HCEC 1CT (cell line): ENCODE measurements around the gene DNAJB2.
A peak's percentile ranks its signal among the peaks of the same experiment; 100 is the strongest.
"Not testable (repeated sequence)": the region's sequence is repeated elsewhere in the genome, so short reads cannot be mapped to it uniquely, and the experiment has no call there.

Source experiments
- DNase-seq: peaks from one replicate; pipeline ENCODE4 v3.0.0-alpha.2; 2017

DNAJB2 gene

DNA sequence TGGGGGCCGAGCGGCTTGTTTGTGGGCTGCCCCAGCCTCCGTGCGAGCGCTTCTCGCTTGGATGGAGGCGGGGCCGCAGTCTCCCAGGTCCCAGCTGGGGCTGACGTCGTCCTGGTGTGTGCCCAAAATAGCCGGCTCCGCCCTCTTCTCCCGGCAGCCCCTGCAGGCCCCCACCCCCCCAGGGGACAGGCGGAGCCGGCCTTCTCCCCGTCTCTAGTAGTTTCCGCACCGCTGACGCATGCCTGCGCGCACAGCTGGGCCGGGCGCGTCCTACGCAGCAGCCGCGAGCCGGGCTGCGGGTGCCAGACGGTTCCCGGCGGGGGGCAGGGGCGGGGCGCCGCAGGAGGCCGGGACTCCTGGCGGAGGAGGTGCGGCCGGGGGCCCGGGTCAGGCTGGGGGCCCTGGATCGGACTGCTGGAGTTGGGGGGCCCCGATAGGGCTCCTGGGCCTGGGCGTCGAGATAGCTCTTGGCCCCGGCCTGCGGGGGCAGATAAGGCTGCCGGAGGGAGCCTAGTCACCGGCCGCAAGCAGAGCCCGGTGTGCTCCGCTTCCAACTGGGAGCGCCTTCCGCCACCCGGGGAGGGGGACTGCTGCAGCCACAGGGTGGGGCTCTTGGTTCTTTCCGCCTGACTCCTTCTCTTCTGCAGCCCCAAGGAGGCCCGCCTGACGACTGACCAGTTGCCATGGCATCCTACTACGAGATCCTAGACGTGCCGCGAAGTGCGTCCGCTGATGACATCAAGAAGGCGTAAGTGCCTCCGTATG is at the start of gene DNAJB2:
TSS of gene DNAJB2 (plus strand) at position 216 of the 765 bp plus-strand sequence. CDS start at position 684, 468 bp downstream.
- peak; percentile 99 for DNase-seq

DNA sequence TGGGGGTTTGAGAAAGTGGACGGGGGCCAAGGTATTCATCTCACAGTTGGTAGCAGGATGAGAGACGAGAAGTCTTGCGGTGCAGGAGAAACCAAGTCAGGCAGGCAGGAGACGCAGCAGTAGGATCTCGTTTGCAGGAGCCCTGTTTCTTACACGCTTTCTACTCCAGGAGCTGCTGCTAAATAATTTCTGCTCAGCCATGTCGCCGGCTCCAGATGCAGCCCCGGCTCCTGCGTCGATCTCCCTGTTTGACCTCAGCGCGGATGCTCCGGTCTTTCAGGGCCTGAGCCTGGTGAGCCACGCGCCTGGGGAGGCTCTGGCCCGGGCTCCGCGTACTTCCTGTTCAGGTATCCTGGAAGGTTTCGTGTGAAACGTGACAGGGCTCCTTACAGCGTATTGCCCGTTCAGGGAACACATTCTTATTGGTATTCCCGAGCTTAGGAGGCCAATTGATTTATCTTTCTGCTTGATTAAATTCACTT is 49.1 kb upstream of the DNAJB2 start:
- peak; percentile 46 for DNase-seq

DNA sequence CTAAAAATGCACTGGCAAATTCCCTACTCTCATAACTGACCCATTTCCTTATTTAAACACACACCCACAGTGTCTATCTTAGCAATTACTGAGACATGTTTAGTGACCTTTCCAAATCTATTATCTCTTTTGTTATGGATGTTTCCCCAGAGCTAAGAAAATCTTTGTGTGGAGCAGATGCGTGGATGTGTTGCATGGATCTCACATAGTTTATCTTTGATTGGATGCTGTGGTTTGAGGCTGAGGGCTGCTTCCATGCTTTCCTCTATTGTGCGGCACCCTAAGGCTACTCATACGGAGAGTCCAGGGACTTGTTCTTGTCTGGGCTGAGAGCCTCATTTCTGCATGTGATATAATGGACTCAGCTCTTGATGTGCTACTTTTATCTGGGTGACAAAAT is 44.8 kb upstream of the DNAJB2 start:
- DNase-seq, result no peak

DNA sequence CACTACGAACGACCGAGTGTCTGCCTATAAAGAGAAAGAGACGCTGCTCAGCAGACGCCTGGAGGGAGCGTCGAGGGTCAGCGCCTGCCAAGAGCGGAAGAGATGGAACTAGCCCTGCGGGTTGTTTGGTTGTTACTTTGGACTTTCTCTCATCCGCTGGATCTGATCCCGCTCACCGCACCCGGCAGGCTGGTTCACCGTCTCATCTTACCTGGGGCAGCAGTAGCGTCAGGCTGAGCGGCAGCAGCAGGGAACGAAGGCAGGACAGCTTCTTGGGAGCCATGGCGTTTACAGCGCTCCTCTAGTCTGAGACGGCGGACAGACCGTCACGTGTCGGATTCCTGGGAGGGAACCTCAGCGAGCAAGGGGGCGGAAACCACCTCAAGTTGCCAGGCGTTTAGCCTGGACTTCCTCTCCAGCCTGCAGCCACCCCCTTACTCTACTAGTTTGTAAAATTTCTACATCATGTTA is 35.8 kb upstream of the DNAJB2 start:
- peak; percentile 35 for DNase-seq

DNA sequence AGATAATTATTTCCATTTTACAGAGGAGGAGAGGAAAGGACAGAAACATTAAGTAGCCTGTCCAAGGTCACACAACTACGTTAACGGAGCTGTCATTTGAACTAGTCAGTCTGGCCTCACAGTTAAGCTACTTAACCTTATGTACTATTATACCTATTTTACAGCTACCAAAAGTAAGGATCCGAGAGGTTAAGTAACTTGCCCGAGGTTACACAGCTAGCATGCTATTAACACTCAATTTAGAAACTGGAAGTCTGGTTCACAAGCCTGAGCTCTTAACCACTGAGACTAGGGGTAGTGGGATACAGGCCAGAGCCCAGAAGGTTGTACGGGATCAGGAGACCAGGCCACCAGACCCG is 34.4 kb upstream of the DNAJB2 start:
- DNase-seq, result no peak

DNA sequence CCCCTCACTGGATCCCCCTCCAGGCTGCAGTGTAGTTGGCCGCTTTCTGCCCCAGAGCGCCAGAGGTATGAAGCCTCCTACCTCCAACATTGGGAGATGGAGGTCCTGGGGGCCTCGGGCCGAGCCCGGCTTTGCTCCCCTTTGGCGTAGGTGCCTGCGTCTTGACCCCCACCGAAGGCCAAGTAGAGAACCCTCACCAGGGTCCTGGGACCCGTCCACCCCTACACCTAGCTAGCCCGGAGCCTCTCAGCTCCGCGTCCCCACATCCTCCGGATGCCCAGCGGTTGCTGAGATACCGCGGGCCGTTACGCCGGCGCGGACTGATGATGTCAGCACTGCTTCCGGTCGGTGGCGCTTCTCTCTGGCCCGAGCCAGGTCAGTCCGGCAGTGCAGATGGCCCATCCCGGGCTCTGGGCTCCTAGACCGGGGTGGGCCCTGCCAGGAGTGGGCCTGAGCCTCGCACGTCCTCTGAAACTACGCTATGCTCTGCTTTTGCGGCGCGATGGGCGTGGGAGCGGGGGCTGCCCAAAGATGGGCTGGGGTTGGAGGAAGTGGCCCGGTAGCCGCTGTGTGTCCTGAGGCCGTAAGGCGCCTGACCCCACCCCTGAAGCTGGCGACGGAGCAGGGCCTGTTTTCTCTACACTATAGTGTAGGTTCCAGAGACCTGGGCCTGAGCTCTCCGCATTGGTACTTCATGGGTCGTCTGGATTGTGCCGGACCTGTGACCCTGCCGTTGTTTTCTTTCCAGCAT is 33.8 kb upstream of the DNAJB2 start, which contains the start of the genes GLB1L and STK16:
TSS of gene GLB1L (minus strand) at position 297 of the 751 bp plus-strand sequence. CDS start 1,871 bp downstream, outside the sequence.
TSS of gene STK16 (plus strand) at position 332 of the 751 bp plus-strand sequence. CDS start 521 bp downstream, outside the sequence.
- DNase-seq, result peak; percentile 90

DNA sequence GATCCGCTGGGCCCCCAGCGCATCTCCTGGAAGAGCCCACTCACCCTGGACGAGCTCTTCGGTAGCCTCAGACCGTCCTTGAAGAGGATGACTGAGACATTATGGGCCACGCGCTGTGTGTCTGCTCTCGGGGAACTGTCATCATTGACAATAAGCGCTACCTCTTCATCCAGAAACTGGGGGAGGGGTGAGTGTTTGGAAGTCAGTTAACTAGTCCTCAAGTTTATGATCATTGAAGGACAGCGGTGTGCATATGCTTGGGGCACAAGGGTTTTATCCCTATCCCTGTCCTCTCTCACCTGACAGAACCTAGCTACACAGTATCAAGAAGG is 33.3 kb upstream of the DNAJB2 start:
- DNase-seq, result no peak

DNA sequence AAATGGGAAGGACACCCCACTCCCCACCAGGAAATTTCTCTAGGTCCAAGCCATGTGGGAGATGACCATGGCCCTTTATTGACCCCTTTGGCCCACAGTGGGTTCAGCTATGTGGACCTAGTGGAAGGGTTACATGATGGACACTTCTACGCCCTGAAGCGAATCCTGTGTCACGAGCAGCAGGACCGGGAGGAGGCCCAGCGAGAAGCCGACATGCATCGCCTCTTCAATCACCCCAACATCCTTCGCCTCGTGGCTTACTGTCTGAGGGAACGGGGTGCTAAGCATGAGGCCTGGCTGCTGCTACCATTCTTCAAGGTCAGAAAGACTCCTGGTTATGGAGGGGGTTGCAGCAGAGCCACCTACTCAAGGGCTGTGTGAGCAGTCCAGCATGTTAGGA is 32.6 kb upstream of the DNAJB2 start:
- DNase-seq, result no peak

DNA sequence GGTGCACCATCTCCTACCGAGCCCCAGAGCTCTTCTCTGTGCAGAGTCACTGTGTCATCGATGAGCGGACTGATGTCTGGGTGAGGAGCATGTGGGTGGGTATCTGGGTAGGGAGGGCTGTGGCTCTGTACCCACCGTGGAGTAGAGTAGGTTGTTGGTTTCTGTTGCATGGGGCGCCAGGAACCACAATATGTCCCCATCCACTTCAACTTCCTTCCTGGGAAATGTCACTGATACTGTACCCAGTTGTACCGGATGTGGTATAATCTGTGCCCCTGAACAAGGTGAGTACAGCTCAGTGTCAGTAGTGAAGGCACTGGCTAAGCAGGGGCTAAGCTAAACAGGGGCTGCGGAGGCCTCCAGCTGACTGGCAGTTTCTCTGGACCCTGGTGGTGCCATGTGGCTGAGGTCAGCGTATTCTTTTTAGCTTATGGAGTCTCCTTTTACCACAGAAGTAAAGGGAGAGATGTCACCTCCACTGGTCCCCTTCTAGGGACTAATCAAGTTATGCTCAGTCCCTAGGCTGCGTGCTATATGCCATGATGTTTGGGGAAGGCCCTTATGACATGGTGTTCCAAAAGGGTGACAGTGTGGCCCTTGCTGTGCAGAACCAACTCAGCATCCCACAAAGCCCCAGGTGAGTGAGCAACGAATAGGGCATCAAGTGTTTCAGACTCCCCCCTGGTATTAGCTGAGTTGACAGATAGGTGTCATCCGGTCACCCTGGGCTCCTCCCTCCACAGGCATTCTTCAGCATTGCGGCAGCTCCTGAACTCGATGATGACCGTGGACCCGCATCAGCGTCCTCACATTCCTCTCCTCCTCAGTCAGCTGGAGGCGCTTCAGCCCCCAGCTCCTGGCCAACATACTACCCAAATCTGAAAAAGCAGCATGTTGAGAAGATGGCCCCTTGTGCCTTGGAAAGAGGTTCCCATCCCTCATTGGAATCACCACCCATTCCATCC is 31.2 kb upstream of the DNAJB2 start:
- DNase-seq, result no peak

DNA sequence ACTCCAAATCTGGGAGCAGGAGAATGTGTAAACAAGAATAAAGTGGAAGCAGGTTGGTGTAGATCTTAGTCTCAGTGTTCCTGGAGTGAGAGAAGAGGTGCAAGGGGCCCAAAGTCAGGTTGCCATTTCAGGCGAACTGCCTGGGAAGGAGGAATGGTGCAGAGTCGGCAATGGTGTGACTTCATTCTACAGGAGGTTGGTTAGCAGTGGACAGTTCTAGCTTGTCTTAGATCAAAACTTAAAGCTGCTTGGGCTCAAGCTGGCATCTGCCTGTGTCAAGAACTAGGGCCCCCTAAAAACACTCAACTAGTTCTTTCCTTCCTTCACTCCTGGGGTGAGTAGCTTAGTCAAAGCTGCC is 30.3 kb upstream of the DNAJB2 start:
- no peak for DNase-seq

DNA sequence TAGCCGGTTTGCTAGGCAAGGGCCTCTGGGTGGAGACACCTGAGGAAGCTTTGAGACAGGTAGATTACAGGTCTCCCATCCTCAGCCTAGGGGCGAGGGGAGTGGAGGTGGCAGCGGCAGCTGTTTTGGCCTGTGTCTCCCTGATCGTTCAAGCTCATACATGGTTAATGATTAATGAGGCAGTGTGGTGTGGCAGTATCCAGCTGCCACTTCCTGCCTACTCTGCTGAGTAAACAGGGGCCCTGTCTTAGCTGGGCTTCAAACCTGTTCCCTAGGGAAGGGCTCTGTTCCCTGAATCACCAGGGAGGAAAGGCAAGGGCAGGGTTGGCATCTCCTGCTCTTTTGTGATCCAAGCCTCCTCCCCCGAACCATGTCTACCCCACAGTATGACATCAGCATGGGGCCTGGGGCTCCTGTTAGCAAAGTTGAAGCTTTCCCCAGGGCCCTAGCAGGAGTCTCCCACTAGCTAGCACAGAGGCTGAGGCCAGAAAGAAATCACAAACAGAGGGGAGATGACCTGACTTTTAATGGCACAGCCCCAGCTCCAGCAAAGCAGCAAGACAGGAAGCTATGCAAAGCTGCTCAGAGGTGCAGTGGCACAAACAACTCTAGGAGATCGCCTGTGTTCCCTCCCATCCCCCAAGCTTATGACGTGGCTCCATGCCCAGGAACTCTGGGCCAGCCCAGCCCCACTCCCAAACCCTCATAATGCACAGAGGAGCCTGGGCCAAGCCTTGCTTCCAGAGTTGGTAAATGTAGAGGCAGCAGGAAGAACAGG is 29.8 kb upstream of the DNAJB2 start:
- DNase-seq, result peak; percentile 71

DNA sequence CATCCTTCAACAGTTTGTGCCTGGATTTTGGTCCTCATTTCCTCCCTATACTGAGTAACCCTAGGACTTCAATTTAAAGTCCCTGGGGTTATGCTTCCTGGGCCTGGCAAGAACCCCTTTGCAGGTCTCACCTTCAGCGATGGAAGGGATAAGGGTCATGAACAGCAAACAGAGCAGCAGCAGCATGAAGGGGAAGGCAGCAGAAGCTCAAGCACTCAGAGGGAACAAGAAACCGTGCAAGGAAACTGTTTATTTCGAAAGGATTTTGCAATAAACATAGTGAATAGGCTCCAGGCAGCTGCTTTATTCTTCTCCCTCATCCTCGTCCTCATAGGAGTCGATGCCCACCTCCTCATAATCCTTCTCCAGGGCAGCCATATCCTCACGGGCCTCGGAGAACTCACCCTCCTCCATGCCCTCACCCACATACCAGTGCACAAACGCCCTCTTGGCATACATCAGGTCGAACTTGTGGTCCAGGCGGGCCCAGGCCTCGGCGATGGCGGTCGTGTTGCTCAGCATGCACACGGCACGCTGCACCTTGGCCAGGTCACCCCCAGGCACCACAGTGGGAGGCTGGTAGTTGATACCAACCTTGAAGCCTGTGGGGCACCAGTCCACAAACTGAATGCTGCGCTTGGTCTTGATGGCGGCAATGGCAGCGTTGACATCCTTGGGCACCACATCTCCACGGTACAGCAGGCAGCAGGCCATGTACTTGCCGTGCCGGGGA is 29.0 kb upstream of the DNAJB2 start:
- DNase-seq, result no peak

DNA sequence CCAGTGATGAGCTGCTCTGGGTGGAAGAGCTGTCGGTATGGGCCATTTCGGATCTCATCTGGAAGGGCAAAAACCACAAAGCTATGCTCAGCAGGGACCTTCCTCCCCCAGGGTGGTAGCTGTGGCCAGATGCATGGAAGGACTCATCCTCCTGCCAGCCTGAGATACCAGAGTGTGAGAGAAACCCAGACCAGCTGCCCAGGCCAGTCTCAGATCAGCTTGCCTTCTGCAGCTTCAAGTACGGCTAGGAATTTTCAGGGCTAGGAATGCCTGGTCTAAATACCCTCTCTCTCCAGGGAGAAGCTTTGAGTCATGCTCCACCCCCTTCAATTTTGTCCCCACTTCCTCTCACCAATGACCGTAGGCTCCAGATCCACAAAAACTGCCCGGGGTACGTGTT is 27.5 kb upstream of the DNAJB2 start:
- DNase-seq, result no peak

DNA sequence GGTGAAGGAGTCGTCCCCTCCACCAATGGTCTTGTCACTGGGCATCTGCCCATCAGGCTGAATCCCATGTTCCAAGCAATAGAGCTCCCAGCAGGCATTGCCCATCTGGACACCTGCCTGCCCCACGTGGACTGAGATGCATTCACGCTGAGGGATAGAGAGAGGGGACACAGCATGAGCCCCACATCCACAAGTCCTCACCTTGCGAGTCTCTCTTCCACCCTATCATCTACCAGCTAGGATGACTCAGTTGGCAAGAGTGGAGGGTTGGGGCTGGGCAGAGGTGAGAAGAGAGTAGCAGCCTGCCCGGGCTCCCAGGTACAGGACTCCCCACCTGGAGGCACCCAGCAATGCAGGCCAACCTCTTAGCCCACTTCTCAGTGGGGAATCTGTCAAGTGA is 27.1 kb upstream of the DNAJB2 start:
- DNase-seq, result no peak

DNA sequence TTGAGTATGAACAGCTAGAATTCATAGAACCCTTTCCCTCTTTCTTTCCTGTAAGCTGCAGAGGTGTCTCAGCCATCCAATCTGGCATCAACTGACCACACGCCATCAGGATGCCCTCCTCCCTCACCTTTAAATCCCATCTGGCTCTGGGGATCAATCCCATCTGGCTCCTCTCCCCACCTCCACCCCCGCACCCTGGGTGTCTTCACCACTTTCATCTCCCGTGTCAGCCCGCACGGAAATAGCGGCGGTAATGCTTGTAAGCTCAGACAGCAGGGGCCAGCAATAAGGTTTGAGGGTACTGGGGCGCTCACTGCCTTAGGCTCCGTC is 26.6 kb upstream of the DNAJB2 start:
- DNase-seq, result no peak

DNA sequence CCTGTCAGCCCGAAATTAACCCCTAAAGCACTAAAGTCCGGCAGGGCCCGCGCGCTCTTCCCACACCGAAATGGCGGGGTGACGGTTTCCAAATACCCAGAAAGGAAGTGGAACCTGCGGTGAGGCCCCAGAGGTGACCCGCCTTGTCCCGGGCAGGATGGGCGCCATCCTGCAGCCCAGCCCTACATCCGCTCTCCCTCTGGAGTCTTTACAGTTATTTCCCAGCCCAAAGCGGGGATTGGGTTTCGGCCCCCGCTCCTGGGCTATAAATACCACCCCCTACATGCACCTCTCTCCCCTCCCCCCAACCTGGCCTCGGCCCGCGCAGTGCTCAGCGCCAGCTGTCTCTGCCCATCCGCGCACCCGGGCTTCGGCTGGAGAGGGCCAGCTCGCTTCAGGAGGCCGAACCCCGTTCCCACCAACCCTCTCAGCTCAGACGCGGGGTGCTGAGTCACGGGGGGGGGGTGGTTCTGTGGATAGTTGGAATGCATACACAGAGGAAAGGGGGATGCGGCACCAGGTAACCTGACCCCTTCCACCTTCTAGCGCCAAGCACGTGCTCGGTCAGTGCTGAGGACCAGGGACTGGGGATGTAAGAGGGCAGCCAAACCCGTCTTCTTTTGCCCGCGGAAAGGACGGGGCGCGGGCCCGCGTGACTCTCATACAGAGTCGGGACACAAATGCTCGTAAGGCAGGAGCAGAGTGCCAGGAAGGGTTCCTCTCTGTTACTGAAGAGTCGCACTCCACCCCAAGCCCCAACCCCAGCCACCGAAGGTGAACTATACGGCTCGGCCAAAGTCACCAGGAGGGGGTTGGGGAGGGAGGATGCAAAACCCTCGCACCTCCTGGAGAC is 26.0 kb upstream of the DNAJB2 start, which contains the start of gene TUBA4B:
TSS of gene TUBA4B (plus strand) at position 344 of the 853 bp plus-strand sequence. CDS start at position 509, 165 bp downstream.
- DNase-seq, result peak; percentile 37

DNA sequence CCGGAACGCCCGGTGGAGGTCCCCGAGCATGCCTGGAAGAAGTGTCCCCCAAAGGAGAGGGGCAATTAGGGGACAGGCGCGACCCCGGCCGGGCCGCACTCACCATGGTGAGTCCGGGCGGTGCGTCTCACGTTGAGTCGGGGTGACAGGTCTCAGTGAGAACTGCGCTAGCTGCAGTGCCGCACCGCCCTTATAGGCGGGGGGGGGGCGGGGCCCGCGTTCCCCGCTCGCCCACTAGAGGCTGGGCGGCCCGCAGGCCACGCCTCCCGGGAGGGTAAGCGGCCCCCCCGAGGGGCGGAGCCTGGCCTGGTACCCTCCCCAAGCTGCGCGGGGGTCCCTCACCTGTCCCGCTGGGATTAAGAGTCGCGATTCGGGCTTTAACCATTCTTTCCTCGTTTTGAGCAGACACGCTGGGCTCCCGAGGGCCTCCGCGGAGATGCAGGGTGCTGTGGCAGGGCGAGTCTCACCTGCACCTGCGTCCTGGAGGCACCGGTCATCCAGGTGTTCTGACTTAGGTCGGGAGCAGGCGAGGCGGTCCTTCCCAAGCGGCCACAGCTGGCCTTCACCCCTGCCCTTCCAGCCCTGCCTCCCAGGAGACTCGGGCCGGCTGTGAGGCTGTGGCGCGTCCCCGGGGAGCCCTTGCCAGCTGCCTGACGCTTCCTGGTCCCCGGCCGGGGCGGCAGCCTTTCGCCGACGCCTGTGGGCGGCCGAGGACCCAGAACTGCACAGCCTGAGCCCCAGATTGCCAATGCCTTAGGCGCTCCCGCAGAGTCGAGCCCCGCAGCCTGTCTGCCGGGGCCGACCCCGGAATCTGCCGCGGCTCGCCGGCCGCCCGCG is 25.2 kb upstream of the DNAJB2 start, which contains the start of gene TUBA4A:
TSS of gene TUBA4A (minus strand) at position 166 of the 837 bp plus-strand sequence. CDS start at position 106, 60 bp downstream.
- peak; percentile 54 for DNase-seq

DNA sequence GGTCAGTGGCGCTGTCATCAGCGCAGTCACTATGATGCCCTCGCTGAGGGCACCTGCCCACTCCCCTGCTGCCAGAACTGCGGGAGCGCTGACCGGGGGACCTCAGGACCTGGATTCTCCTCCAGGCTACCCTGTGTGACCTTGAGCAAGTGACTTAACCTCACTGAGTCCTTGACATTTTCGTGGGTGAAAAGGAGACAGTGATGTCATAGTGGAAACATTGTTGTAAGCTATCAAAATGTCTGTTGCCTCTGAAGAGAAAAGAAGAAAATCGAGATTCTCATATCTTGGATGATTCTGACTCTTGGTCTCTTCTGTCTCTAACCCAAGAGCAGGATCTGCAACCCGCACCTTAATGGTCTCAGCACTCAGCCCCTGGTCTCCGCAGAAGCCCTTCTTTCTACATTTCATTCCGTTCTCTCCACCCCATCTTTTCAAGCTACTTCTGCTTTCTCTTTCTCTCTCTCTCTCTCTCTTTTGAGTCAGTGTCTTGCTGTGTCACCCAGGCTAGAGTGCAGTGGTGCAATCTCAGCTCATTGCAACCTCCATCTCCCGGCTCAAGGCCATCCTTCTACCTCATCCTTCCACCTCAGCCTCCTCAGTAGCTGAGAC is 24.5 kb upstream of the DNAJB2 start:
- DNase-seq, result no peak

DNA sequence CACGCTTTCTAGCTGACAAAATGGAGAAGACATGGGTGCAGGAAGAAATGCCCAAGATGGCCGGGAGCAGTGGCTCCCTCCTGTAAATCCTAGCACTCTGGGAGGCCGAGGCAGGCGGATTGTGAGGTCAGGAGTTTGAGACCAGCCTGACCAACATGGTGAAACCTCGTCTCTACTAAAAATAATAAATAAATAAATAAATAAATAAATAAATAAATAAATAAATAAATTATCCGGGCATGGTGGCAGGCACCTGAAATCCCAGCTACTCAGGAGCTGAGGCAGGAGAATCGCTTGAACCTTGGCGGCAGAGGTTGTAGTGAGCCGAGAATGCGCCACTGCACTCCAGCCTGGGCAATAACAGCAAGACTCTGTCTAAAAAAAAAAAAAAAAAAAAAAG is 20.2 kb upstream of the DNAJB2 start:
- DNase-seq, result not testable (repeated sequence)
